NCI-H345 treated with DMSO at 0.1 percent for 48 hours (cell line): ENCODE measurements around the gene SCAP.
"Not testable (repeated sequence)": the region's sequence is repeated elsewhere in the genome, so short reads cannot be mapped to it uniquely, and the experiment has no call there.

Experiments used
- DNase-seq: peaks from one replicate; lab custom pipeline; 2025; ENCODE audit not compliant: unreplicated experiment; lab: John Stamatoyannopoulos, UW

Gene SCAP

DNA sequence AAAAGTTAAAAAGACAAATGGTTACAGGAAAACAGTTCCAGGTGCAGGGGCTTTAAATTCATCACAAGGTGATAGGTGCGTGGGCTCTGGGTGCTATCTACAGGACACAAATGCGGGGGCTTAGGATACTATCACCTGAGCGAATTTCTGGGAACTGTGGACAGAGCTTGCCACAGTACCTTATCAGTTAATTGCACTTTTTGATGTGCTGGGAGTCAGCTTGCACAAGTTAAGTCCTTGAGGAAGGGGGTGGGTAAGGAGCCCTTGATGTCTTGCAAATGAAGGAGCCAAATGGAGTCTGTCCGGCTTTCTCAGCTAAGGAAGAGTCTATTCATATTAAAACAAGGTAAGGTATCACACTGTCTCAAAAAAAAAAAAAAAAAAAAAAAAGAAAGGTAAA, 6.0 kb upstream of the SCAP start:
- not testable (repeated sequence) for DNase-seq

DNA sequence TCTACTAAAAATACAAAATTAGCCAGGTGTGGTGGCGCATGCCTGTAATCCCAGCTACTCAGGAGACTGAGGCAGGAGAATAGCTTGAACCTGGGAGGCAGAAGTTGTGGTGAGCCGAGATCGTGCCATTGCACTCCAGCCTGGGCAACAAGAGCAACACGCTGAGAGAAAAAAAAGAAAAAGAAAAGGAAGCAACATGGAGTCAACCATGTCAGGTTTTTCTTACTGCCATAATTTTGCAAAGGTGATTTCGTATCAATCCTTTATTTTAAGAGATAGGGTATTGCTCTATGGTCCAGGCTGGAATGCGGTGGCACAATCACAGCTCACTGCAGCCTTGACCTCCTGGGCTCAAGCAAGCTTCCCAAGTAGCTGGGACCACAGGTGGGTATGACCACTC, 4.5 kb upstream of the SCAP start:
- DNase-seq, result not testable (repeated sequence)

DNA sequence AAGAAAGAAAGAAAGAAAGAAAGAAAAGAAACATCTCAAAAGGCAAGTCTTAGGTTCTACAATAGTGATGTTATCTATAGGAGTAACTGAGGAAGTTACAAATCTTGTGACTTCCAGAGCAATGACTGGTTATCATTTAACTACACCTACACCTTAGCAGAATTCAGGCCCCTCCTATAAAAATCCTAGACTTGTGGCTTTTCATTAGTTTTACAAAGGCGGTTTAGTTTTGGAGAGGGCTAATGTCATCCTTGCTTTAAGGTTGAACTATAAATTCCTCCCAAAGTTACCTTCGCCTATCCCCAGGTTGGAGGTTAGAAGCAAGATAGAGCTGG, 4.1 kb upstream of the SCAP start:
- DNase-seq, result no peak

DNA sequence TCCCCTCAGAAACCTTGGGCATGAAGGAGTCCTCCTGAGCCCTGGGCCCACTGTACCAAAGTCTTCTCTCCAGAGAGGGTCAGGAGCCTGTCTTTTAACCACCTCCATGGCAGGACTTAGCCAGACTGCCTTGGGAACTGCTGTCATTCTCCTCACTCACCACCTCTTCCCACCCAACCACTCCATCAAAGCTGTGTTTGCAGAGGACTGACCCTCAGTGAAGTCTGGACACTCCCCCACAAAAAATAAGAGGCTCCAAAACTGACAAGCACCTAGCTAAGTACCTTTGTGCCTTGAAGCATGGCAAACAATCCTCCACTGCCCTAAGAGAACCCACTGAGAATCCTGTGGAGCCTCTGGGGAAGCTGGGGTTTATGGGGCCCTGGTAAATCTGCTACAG, 2.3 kb upstream of the SCAP start:
- no peak for DNase-seq

DNA sequence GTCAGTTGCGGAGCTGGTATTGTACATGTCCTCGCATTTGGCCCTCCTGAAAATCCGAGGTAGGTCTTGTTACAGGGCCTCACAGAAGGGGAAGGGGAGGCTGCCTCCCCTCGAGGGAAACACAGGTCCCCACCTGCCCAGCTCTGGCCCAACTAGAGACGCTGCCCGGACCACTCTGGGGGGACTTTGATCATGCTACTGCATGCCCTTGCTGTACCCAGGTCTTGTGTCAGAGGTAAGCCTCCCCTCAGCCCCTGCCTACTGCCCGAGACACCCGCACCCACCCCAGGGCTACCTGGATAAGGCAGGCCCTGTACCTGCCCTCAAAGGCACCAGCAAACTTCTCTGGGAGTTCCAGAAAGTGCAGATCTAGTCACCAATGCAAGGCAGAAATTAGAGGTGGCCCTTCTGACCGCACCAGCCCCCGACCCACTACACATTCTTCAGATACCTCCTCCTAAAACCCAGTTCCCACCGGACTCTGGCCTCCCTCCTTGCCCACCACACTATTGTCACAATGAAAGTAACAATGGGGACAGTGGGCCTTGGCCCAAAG, 981 bp upstream of the SCAP start:
- no peak for DNase-seq

DNA sequence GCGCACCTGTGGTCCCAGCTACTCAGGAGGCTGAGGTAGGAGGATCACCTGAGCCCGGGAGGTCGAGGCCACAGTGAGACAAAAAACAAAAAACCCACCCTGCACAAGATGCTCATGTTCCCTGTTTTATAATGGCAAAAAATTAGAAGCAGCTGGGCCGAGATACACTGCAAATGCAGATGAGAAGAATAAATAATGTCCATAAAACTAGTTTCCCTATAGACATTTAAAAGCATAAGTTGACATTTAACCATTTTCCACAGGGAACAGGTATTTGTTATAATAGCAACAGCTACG, 537 bp upstream of the SCAP start:
- no peak for DNase-seq

DNA sequence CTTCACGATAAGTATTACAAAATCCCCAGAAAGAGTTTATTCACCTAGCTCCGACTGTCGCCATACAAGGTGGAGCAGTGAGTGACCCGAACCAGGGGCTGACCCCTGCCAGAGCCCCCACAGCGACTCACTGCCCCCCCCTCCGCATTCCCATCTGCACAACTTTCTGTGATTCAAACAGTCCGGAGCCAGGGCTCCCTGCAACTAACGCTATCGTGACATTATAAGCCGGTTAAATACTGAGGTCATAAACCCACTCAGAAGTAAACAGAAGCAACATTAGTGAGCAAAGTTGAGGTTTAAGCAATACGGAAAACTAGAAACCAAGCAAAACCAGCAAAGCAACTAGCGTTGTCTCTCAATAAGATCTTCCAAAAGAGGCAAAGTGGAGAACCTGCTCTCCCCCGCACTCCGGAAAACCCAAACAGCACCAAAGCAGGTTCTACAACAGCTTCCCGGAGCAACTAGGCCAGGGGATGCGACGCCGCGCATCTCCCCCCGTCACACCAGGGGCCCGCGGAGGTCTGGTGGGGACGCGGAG, 642 bp downstream of the SCAP start:
- DNase-seq, result no peak

DNA sequence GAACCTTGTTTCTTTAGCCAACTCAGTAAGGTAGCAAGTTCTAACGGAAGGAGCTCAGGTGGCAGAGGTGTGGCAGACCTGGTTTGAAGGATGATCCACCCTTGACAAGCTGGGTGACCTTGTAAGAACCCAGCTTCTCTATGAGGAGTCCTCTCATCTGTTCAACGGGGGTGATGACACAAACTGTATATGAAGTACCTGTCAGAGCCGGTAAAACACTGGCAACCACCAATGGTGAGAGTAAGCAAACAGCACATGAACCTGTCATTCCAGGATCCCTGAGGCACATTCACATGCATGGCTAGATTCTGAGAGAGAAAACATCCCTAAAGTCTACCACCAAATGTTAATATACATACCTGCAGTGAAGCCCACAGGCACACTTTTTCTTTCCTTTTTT, 2.4 kb downstream of the SCAP start:
- no peak for DNase-seq

DNA sequence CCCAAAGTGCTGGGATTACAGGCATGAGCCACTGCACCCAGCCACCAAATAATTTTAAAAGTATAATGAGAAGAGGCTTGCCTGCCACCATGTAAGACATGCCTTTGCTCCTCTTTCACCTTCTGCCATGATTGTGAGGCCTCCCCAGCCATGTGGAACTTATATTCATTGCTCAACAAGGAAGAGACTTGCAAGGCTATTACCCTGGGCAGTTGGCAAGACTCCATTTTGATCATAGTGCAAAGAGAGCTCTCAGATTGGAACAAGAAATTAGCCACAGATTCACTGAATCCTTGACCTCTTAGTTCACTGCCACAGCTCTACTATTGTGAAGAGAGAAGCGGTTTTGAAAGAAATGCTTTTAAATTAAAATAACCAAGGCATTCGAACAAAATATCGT, 6.1 kb downstream of the SCAP start:
- DNase-seq, result no peak

DNA sequence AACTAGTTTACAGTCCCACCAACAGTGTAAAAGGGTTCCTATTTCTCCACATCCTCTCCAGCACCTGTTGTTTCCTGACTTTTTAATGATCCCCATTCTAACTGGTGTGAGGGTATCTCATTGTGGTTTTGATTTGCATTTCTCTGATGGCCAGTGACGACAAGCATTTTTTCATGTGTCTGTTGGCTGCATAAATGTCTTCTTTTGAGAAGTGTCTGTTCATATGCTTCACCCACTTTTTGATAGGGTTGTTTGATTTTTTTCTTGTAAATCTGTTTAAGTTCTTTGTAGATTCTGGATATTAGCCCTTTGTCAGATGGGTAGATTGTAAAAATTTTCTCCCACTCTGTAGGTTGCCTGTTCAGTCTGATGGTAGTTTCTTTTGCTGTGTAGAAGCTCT, 7.4 kb downstream of the SCAP start:
- DNase-seq, result not testable (repeated sequence)

DNA sequence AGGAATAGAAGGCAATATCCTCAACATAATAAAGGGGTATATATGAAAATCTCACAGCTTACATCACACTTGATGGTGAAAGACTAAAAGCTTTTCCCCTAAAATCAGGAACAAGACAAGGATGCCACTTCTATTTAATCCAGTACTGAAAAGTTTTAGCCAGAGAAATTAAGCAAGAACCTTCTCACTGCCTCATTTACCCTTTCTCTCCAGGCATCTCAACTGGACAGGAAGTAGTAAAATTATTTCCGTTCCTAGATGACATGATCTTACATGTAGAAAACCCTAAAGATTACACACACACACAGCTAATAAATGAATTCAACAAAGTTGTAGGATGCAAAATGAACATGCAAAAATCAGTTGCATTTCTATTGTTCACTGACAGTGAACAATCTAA, 11.2 kb downstream of the SCAP start:
- DNase-seq, result no peak

DNA sequence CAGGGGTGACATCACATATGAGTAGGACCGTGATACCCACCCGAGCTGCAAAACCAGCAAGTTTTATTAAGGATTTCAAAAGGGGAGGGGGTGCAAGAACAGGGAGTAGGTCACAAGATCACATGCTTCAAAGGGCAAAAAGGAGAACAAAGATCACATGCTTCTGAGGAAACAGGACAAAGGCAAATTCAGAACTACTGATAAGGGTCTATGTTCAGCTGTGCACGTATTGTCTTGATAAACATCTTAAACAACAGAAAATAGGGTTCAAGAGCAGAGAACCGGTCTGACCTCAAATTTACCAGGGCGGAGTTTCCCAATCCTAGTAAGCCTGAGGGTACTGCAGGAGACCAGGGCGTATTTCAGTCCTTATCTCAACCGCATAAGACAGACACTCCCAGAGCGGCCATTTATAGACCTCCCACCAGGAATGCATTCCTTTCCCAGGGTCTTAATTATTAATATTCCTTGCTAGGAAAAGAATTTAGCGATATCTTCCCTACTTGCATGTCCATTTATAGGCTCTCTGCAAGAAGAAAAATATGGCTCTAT, 16.1 kb downstream of the SCAP start:
- DNase-seq, result not testable (repeated sequence)

DNA sequence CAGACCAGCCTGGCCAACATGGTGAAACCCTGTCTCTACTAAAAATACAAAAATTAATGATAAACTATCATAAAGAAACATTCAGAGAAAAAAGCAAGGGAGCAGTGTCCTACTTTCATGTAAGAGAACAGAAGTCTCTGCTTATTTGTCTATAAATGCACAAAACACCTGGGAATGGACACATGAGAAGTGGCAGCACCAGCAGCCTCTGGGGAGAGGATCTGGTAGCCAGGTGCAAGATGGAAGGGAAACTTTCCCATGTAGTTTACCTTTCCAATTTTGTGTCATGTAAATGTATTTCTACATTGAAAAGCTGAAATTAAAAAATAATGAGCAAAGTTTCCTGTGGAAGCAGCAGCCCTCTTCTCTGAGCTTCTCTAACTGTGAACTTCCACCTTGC, 18.8 kb downstream of the SCAP start:
- DNase-seq, result no peak

DNA sequence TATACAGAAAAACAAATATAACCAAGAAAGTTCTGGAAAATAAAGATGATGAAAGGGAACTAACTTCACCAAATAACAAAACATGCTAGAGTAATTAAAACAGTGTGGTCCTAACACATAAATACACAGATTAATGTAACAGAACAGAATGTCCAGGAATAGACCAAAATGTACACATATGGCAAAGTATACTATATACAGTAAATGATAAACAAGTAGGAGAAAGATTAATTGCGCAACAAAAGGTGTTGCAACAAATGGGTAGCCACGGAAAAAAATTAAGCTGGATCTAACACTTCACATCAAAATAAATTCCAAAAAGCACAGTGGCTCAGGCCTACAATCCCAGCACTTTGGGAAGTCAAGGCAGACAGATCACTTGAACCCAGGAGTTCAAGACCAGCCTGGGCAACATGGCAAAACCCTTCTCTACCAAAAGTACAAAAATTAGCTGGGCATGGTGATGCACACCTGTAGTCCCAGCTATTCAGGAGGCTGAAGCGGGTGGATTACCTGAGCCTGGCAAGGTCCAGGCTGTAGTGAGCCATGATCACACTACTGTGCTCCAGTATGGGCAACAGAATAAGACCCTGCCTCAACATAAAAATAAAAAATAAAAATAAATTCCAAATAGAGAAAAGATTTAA, 19.8 kb downstream of the SCAP start:
- DNase-seq, result no peak

DNA sequence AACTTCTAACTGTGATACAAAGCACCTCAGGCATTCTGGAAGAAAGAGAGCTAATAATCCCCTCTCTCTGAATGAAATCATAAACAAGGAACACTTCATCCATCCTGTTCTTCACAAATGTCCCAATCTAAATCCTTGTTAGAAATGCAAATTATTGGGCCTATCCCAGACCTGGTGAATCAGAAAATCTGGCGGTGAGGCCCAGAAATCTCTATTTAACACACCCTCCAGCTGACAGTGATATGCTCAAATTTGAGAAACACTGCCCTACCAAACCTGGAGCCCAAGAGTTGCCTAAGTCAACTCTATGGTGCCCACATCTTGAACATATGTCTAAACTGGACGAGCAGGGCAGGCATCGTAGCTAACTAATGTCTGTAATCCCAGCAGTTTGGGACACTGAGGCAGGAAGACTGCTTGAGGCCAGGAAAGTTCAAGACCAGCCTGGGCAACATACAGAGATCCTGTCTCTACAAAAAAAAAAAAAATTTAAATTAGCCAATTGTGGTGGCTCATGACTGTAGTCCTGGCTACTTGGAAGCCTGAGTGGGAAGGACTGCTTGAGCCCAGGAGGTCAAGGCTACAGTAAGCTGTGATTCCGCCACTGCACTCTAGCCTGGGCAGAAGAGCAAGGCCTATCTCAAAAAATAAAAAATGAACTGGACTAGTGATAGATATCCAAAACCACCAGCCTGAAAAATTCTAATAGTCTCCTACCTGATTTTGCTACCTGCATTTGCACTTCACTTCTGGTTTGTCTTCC, 23.1 kb downstream of the SCAP start:
- no peak for DNase-seq

DNA sequence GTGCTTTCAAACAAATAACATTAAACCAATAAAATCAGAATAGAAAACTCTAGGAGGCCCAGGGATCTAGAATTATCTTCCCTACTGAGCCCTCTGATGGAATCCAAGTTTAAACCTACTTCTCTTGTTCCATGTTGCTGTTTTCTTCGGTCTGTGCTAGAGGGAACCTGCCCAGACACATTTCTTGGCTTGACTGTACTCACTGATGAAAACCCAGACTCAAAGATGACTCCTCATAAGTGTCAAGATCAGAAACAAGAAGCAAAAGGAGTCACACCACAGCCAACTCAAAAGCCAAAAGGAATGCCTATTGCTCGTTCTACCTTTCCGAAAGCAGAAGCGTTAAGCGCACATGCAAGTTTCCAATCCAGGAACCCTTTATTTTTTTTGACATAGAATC, 31.6 kb downstream of the SCAP start:
- no peak for DNase-seq

DNA sequence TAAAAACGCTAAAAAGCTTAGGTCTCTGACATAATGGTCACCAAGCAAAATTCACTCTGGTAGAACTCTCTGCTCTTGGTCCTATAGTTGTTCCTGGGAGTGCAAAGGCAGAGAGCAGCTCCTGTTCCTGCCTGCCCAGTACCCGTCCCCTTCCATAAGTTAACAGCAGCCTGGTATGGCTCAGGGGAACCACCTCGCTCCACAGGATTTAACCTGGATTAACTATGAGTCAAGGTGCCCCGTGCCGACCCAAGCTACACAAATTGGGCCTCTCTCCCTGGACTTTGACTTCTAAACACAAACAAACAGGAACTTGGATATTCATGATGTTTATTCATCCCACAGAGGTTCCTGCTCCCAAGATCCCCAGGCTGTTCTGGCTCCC, 32.1 kb downstream of the SCAP start:
- no peak for DNase-seq

DNA sequence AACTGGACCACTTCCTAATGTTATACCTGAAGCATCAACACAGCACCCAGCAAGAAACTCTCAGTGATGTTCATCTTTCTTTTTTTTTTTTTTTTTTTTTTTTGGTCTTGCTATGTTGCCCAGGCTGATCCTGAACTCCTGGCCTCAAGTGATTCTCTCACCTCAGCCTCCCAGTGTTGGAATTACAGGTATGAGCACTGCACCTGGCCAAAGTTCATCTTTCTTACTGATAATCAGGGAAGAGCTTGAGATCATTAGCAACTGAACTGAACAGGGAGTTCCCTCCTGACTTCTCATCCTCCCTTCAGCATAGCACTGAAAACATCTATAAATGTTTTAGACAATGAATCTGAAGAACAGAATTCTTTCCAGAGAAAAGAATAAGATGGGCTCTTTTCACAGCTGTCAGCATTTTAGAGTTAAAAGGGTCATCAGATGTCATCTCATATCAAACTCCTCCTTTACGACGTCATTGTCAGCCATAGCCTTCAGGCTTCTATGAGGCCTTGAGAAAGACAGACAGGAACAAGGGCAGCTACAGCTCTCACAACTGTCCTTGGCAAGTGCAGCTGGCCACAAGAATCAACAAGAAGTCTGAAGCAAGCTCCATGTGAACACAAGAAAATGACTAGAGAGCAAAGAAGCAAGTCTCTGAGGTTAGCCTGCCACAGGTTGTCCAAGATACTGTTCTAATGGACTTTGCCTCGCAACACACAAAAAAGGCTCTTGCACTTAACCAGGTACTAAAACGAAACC, 33.8 kb downstream of the SCAP start:
- no peak for DNase-seq

DNA sequence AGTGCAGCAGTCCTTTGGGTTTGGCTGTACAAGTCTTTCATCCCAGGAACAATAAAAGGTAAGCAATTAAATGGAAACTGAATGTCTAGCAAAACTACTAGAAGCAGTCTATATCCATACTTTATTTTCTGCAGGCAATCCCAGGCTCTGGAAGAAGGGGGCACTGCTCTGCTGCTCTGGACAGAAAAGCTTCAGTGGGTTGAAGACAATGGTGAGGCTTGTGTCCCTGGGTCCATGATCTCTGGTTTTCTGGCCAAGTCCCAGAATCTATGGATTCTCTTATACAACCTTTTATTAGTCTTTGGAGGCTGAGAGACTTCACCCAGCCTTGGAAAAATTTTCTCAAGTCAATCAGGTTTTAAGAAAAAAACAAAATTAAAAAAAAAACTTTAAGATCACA, 35.6 kb downstream of the SCAP start:
- no peak for DNase-seq

DNA sequence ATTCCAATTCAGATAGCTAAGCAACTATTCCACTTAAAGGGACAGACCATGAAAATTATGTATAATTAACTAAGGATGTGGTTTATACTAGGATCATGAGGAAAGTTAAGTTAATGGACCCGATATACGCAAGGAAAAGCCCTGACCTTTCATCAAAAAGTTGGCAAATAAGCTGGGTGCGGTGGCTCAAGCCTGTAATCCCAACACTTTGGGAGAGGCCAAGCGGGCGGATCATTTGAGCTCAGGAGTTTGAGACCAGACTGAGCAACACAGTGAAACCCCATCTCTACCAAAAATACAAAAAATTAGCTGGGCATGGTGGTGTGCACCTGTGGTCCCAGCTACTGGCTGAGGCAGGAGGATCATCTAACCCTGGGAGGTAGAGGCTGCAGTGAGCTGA, 39.6 kb downstream of the SCAP start:
- DNase-seq, result no peak

DNA sequence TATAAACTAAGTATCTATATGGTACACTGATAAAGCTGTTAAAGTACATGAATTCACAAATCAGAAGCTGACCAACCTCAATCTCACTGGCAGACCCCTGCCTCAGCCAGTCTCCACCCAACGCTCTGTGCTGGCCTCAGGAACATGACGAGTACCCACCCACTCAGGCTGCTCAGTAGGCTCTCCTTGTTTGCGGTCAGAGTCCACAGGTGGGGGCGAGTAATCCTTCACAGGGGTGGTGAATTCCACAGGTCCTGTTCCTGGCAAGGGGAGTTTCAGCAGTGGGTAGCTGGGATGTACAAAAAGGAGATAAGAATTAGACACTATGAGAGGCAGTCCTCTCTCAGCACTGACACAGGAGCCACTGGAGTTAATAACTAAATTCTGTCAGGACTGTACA, 40.9 kb downstream of the SCAP start:
- no peak for DNase-seq

DNA sequence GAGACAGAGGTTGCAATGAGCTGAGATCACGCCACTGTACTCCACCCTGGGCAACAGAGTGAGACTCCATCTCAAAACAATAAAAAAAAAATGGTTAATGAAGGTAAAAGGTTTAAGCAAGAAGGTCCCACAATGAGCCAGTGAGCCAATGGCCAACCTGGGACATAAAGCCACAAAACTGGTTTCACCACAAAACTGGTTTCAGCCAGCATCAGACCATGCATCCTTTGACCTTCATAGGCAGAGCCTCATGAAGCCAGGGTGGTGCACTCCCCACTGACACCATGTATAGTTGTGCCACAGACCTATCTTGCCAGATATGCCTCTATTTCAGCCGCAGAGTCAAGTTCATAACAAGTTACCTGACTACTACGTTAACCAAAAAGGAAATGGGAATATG, 41.9 kb downstream of the SCAP start:
- DNase-seq, result no peak
